Measurements from ENCODE around the gene ZNF488.

DNA sequence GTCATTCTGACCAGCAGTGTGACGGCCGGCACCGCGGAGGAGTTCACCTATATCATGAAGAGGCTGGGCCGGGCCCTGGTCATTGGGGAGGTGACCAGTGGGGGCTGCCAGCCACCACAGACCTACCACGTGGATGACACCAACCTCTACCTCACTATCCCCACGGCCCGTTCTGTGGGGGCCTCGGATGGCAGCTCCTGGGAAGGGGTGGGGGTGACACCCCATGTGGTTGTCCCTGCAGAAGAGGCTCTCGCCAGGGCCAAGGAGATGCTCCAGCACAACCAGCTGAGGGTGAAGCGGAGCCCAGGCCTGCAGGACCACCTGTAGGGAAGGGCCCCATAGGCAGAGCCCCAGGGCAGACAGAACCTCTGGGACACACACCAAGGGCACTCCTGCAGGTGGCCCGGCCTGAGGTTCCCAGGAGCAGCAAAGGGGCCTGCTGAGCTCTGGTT, 26.9 kb downstream of the ZNF488 start:
- TF ChIP-seq, protein P1, sequence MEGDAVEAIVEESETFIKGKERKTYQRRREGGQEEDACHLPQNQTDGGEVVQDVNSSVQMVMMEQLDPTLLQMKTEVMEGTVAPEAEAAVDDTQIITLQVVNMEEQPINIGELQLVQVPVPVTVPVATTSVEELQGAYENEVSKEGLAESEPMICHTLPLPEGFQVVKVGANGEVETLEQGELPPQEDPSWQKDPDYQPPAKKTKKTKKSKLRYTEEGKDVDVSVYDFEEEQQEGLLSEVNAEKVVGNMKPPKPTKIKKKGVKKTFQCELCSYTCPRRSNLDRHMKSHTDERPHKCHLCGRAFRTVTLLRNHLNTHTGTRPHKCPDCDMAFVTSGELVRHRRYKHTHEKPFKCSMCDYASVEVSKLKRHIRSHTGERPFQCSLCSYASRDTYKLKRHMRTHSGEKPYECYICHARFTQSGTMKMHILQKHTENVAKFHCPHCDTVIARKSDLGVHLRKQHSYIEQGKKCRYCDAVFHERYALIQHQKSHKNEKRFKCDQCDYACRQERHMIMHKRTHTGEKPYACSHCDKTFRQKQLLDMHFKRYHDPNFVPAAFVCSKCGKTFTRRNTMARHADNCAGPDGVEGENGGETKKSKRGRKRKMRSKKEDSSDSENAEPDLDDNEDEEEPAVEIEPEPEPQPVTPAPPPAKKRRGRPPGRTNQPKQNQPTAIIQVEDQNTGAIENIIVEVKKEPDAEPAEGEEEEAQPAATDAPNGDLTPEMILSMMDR (IDR thresholded peaks at IDR 0.05) = no peak
- TF ChIP-seq POLR2A (IDR thresholded peaks at IDR 0.05) = no peak

Measured in suprapubic skin (tissue), 3 donors.